GM18951 (cell line): ENCODE data around the gene MBP.

Source experiments
- POLR2A ChIP-seq: IDR thresholded peaks from 4 replicates; pipeline ENCODE4 v1.6.1; 2011; ENCODE audit warnings: mild to moderate bottlenecking; ENCODE audit not compliant: insufficient read length, insufficient read depth; ENCODE audit errors: extremely low read depth
- in situ Hi-C: fragments of 300-500 bp; cut with MboI; formaldehyde crosslinking; loops from one replicate; pipeline ENCODE4 v1.12.0; 2022; ENCODE audit warnings: low sequenced_read_pairs, mixed read lengths, inconsistent platforms; ENCODE audit not compliant: unreplicated experiment

Gene MBP

GRCh38 chr18:77043541-77044280 lies 88.9 kb downstream of the MBP start:
- TF ChIP-seq POLR2A = no peak
- in situ Hi-C loops = no loop called here

DNA sequence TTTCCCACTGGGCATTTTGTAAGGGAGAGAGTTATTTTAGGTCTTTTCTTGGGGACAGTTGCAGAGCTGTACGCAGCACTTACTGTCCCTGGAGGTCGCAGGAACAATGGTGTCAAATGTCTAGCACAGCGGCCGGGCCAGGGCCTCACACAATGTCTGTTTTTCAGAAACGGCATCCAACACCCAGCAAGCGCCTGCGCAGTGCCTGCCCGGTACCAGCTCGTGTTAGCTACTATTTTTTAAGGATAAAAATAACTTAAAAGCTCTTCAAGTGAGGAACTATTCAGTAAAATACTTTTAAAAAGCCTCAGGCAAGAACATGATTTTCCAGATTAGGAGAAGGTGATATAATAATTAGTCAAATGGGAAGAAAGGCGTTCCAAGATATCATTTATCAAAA lies 90.0 kb downstream of the MBP start:
- no peak for TF ChIP-seq POLR2A
- in situ Hi-C loops = no loop called here

DNA sequence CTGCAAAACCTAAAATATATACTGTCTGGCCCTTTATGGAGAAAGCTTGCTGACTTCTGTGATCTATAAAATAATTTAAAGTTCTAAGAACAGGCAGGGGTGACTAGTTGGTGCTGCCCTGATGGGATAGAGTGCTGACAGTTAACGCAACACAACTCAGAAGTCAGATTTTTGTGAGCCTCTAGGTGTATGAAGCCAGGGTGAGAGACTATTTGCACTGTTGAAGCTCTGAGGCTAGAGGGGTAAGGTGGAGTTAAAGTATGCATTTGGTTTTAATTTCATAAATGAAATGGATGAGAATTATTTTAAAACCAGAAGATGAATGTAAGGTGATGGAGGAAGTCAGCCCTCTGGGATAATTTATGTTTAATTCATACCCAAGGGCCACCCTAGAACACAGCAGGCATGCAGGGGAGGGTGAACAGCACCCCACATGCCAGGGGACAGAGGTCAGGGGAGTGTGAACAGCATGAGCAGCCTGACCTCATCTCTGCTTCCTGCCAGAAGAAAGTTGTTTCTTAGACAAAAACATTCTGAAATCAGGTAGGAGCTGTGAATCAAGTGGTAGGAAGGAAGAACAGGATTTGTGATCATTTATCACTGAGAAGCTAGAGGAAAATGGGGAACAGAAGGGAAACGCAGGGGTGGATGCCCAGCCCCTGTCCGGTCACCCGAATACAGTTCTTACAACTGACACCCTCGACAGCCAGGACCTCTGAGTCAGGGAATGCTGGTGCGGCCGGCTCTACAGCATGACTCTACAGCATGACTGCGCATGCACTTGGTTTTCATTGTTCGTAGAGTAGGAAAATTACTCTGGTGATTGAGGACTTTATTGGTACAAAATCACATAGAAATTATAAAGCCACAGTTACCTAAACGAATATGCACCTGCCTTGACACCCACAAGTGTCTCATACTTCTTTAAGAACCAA lies 93.1 kb downstream of the MBP start:
- no peak for TF ChIP-seq POLR2A
- in situ Hi-C loops = no loop called here

DNA sequence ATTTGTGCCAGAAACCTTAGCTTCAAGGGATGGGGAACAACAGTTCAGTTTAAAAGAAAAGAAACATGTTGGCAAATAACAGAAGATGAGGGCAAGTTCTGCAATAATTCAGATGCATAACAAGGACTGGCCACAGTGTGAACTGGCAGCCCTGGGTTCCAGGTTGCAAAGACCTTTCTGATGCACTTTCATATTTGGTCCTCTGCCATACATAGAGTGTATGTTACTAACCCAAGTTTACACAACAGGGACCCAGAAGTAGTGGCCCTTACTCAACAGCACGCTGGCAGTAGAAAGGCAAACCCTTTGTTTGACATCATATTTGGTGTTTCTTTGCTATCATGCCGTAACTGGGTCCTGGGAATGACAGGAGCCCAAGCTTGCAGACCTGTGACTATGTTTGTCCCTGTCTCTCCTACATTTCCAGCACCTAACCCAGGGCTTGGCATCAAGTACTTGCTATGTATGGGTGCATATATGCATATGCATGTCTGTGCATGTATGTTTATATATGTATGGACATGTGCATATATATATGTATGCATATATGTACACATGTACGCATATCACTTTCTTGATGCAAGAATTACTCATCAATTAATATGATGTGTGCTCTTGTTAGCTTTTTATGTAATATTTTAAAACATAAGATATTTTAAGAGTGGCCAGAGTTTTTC lies 94.3 kb downstream of the MBP start:
- in situ Hi-C loops = no loop called here
- TF ChIP-seq POLR2A = no peak

DNA sequence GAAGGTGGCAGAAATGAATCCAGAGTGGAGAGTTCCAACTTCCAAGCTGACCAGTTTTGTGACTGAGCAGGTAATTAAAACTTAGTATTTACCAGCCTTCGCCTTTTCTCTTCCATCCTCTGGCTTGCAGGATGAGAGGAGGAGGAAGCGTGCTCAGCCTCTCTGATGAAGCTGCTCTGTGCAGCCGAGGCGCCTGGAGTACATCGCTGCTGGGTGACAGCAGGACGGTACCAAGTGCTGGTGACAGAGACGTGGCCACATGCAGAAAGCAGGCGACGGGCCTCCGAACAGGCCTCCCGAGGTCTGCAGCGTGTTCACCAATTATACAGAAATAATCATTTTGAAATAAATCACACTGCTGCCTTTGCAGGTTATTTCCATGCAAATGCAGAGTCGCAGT lies 95.0 kb downstream of the MBP start:
- TF ChIP-seq POLR2A = no peak
- in situ Hi-C loops = no loop called here

- in situ Hi-C loops = no loop called here
These were observed 97.0 kb downstream of the MBP start for GRCh38 chr18:77035380-77036187.

GRCh38 chr18:77033575-77033974 lies 99.0 kb downstream of the MBP start:
- TF ChIP-seq POLR2A = no peak
- in situ Hi-C loops = no loop called here

More at GRCh38 chr18:77035380-77036187, 97.0 kb downstream of the MBP start:
- no peak for TF ChIP-seq POLR2A

DNA sequence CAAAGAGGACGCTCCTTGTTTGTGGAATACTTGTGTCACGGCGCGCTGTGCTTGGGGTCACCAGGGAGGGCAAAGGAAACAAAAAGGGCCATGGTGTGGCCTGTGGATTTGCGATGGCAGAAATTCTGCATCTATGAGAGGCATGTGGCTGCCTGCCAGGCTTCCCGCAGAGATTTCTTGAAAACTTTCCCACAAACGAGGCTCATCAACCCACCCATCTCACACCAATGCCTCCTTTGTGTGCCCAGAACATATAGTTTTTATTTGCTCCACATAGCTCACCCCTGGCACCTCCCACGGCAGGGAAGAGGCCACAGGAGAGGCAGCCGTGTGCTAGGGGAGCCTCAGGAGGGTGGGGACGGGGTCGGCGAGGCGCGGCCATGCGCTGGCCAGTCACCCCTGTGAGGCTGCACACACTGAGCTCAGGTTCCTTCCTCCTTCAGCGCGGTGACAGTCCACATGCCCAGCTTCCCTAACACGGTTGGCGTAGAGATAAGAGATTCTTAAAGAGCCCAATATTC lies 100.3 kb downstream of the MBP start:
- no peak for TF ChIP-seq POLR2A
- in situ Hi-C loops = no loop called here

DNA sequence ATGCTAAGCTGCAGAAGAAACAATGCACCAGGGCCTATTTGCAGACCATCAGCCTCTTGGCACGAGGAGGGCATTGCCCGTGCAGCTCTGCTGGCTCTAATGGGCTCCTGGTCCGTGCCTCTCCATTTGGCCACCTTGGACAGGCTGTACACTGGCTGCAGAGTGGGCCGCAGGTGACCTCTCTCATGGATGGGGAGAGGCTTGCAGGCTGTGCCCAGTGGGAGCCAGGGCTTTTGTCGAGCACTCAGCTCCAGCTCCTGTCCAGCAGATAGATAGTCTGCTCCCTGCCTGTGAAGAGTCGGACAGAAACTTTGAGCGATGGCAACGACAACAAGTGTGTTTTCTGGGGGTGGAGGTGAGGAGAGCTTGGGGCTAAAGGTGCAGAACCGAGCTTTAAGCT lies 100.9 kb downstream of the MBP start:
- no peak for TF ChIP-seq POLR2A
- in situ Hi-C loops = no loop called here

DNA sequence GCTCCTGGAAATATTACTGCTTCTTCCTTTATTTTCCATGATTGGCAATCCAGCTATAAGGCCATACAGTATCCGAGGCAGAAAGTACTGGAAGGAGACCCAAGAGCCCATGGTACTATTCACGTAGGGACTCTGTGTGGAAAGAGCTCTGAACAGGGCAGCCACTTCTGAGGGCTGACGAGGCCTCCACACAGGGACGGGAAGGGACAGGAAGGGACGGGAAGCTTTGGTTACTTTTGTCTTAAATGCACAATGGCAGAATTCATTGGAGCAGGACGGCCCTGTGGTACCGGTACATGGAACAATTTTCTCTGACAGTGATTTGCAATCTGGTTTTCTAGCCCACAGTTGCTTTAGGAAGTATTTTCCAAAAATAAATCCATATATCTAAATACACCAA lies 102.4 kb downstream of the MBP start:
- in situ Hi-C loops = no loop called here
- no peak for TF ChIP-seq POLR2A

- no peak for TF ChIP-seq POLR2A
- in situ Hi-C loops = no loop called here
These were observed 106.7 kb downstream of the MBP start for GRCh38 chr18:77025831-77026363.

- in situ Hi-C loops = no loop called here
- TF ChIP-seq POLR2A = no peak
These were observed 107.5 kb downstream of the MBP start for GRCh38 chr18:77025123-77025522.
